Astrocyte (in vitro differentiated cells and primary cell): Measurements from ENCODE around the gene YIF1A. TPM values are rescaled to one million over a fixed set of nuclear protein-coding genes. Genes with fewer than 3 reads are reported as not detected.

Source experiments
- DNase-seq: peaks from one replicate; pipeline ENCODE4 v3.0.0-alpha.2; 2010; ENCODE audit warnings: low read depth
- FAIRE-seq: peaks from 2 replicates; lab custom pipeline; 2011; peaks lifted over from hg19 to GRCh38; lab: Jason Lieb, UNC
- H2AFZ ChIP-seq: 2 replicates; pipeline ENCODE4 v1.6.0; 2012; ENCODE audit warnings: low read depth, low read length, inconsistent platforms
- H3K27ac ChIP-seq: 2 replicates; pipeline ENCODE4 v1.5.1; 2011; ENCODE audit warnings: low read depth, low read length, inconsistent platforms
- H3K27me3 ChIP-seq: 2 replicates; pipeline ENCODE4 v1.6.0; 2011; ENCODE audit warnings: low read length, inconsistent platforms; ENCODE audit not compliant: insufficient read depth
- H3K36me3 ChIP-seq: 2 replicates; pipeline ENCODE4 v1.5.1; 2011; ENCODE audit warnings: low read length, inconsistent platforms; ENCODE audit not compliant: insufficient read depth
- H3K4me1 ChIP-seq: 2 replicates; pipeline ENCODE4 v1.5.1; 2011; ENCODE audit warnings: low read length, inconsistent platforms; ENCODE audit not compliant: insufficient read depth
- H3K4me2 ChIP-seq: 2 replicates; pipeline ENCODE4 v1.6.0; 2012; ENCODE audit warnings: low read length, inconsistent platforms
- H3K4me3 ChIP-seq: 2 replicates; pipeline ENCODE4 v1.5.1; 2011; ENCODE audit warnings: low read depth, mild to moderate bottlenecking, low read length, inconsistent platforms; ENCODE audit not compliant: insufficient read depth
- H3K79me2 ChIP-seq: 2 replicates; pipeline ENCODE4 v1.6.0; 2012; ENCODE audit warnings: mild to moderate bottlenecking, low read length, inconsistent platforms; ENCODE audit not compliant: insufficient read depth
- H3K9ac ChIP-seq: 2 replicates; pipeline ENCODE4 v1.6.0; 2012; ENCODE audit warnings: mild to moderate bottlenecking, low read length, inconsistent platforms
- H3K9me3 ChIP-seq: 2 replicates; pipeline ENCODE4 v1.5.1; 2012; ENCODE audit warnings: low read depth, mild to moderate bottlenecking, low read length, inconsistent platforms; ENCODE audit not compliant: insufficient read depth
- H4K20me1 ChIP-seq: 2 replicates; pipeline ENCODE4 v1.6.0; 2012; ENCODE audit warnings: low read length, inconsistent platforms; ENCODE audit not compliant: insufficient read depth
- H3K27ac Mint-ChIP-seq: one replicate; pipeline ENCODE4 v1.8.0; 2021; ENCODE audit warnings: mild to moderate bottlenecking, mixed read lengths; ENCODE audit not compliant: unreplicated experiment
- H3K27me3 Mint-ChIP-seq: one replicate; pipeline ENCODE4 v1.8.0; 2021; ENCODE audit warnings: low read depth, mixed read lengths; ENCODE audit not compliant: unreplicated experiment
- H3K36me3 Mint-ChIP-seq: one replicate; pipeline ENCODE4 v1.8.0; 2021; ENCODE audit warnings: low read depth, mixed read lengths; ENCODE audit not compliant: unreplicated experiment
- H3K4me1 Mint-ChIP-seq: one replicate; pipeline ENCODE4 v1.8.0; 2021; ENCODE audit warnings: low read depth, mixed read lengths; ENCODE audit not compliant: unreplicated experiment
- H3K4me3 Mint-ChIP-seq: one replicate; pipeline ENCODE4 v1.8.0; 2021; ENCODE audit warnings: mild to moderate bottlenecking, moderate library complexity, mixed read lengths; ENCODE audit not compliant: unreplicated experiment
- H3K9me3 Mint-ChIP-seq: one replicate; pipeline ENCODE4 v1.8.0; 2021; ENCODE audit warnings: mild to moderate bottlenecking, mixed read lengths; ENCODE audit not compliant: unreplicated experiment
- EZH2 ChIP-seq: IDR thresholded peaks from 2 replicates; pipeline ENCODE4 v1.6.1; 2012; ENCODE audit warnings: mild to moderate bottlenecking, low read length, inconsistent platforms; ENCODE audit not compliant: insufficient read depth
- total RNA-seq: library from RNA; stranded (reverse); gene quantifications from 2 replicates; pipeline ENCODE4 v1.2.1, GENCODE V29; 2021
- TF ChIP-seq, protein P1 (sequence below): IDR thresholded peaks from 2 replicates; pipeline ENCODE4 v1.5.1; 2011; ENCODE audit warnings: low read depth, mild to moderate bottlenecking, inconsistent platforms, low read length, moderate library complexity; ENCODE audit not compliant: insufficient read depth

Gene YIF1A
- total RNA-seq, 1 donor from 2014 or later, result 129 TPM

DNA sequence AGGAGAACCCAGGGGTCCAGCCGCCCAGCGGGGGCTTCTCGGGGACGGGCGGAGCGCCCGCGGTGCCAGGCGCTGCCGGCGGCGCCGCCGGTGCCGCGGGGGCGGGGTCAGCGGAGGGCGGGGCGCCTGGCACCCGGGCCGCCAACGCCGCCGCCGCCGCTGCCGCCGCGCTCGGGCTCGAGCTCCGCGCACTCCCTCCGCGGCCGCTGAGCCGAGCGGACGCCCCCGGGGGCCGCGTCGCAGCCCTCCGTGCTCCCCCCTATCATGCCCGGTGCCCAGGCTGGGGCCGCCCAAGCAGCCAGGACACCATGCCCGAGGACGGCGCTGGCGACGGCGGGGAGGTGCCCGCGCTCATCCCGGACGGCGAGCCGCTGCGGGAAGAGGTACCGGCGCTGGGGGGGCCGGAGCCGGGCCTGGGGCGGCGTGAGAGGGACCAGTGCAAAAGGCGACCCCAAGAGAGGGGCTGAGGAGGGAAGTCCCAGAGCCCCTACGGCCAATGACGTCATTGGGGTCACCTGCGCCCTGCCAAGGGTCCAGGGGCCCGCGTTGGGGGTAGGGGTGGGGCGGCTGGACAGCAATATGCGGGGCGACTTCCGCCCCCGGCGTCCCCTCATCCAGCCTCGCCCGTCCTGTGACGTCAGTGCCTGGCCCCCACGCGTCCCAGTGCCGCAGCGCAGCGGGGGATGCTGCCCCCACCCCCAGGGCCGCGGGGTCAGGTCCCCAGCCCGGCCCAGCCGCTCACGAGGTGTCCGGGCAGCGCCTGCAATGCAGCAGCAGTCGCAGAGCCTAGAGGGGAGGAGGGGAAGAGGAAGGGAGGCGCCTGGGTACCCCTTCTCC, 3.0 kb upstream of the YIF1A start, which contains the start of gene TMEM151A:
TMEM151A (plus strand) TSS at position 189 of the 837 bp plus-strand sequence; CDS start at position 309, 120 bp downstream.
- H3K27ac Mint-ChIP-seq, result no peak within 1 kb of the TSS
- Histone ChIP-seq H3K79me2 (peaks cover 18% of the 10 kb centered on the region), H3K4me1 (peaks cover 21% of the 10 kb centered on the region), H2AFZ (no peak within 1 kb of the TSS), H3K4me3 (no peak within 1 kb of the TSS), H4K20me1 (peaks cover 5% of the 10 kb centered on the region), H3K9ac (no peak within 1 kb of the TSS), H3K4me2 (peak within 1 kb of the TSS; percentile 54), H3K36me3 (peaks cover 2% of the 10 kb centered on the region), H3K9me3 (no peaks in the 10 kb centered on the region), H3K27ac (no peak within 1 kb of the TSS), H3K27me3 (peaks cover 24% of the 10 kb centered on the region)
- peak within 1 kb of the TSS; percentile 90 for H3K4me3 Mint-ChIP-seq
- H3K27me3 Mint-ChIP-seq, result peaks cover 29% of the 10 kb centered on the region
- peaks cover 13% of the 10 kb centered on the region for H3K4me1 Mint-ChIP-seq
- no peak for FAIRE-seq
- peak; percentile 87 for TF ChIP-seq EZH2
- TF ChIP-seq, protein P1, sequence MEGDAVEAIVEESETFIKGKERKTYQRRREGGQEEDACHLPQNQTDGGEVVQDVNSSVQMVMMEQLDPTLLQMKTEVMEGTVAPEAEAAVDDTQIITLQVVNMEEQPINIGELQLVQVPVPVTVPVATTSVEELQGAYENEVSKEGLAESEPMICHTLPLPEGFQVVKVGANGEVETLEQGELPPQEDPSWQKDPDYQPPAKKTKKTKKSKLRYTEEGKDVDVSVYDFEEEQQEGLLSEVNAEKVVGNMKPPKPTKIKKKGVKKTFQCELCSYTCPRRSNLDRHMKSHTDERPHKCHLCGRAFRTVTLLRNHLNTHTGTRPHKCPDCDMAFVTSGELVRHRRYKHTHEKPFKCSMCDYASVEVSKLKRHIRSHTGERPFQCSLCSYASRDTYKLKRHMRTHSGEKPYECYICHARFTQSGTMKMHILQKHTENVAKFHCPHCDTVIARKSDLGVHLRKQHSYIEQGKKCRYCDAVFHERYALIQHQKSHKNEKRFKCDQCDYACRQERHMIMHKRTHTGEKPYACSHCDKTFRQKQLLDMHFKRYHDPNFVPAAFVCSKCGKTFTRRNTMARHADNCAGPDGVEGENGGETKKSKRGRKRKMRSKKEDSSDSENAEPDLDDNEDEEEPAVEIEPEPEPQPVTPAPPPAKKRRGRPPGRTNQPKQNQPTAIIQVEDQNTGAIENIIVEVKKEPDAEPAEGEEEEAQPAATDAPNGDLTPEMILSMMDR, result no peak
- H3K36me3 Mint-ChIP-seq, result peaks cover 6% of the 10 kb centered on the region
- DNase-seq, result no peak
- H3K9me3 Mint-ChIP-seq, result no peaks in the 10 kb centered on the region

- H4K20me1 ChIP-seq, result peaks cover 11% of the 10 kb centered on the region
- H3K27me3 ChIP-seq, result peaks cover 22% of the 10 kb centered on the region
- FAIRE-seq (no peak), DNase-seq (no peak)
- peaks cover 25% of the 10 kb centered on the region for H3K79me2 ChIP-seq
- H3K4me3 Mint-ChIP-seq, result no peak overlapping the region
- H3K4me3 ChIP-seq, result no peak overlapping the region
- H3K4me2 ChIP-seq, result peak overlapping the region; percentile 54
- peaks cover 13% of the 10 kb centered on the region for H3K4me1 Mint-ChIP-seq
- H3K27ac ChIP-seq, result no peak overlapping the region
- peaks cover 25% of the 10 kb centered on the region for H3K27me3 Mint-ChIP-seq
- H3K4me1 ChIP-seq, result peaks cover 22% of the 10 kb centered on the region
- TF ChIP-seq, protein P1, result no peak
- TF ChIP-seq EZH2, result no peak
- H2AFZ ChIP-seq, result no peak overlapping the region
- H3K36me3 ChIP-seq, result peaks cover 7% of the 10 kb centered on the region
- H3K9me3 ChIP-seq, result no peaks in the 10 kb centered on the region
- no peak overlapping the region for H3K27ac Mint-ChIP-seq
- no peaks in the 10 kb centered on the region for H3K9me3 Mint-ChIP-seq
- H3K36me3 Mint-ChIP-seq, result peaks cover 6% of the 10 kb centered on the region
- H3K9ac ChIP-seq, result no peak overlapping the region
Observed at GRCh38 chr11:66291303-66291705, 2.4 kb upstream of the YIF1A start.

DNA sequence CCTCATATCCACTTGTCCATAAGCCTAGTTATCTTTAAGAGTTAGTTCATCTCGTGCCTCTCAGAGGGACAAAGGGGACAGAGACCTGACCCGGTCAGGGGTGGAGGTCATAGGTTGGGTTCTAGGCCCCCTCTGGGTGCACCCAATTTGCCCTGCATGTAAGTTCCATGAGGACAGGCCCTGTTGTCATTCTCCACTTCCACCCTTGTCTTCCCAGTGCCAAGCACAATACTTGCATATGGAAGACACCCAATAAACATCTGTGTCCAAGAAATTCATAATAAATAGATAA, 1.3 kb upstream of the YIF1A start:
- H3K9me3 ChIP-seq, result no peaks in the 10 kb centered on the region
- peaks cover 18% of the 10 kb centered on the region for H4K20me1 ChIP-seq
- no peak for TF ChIP-seq EZH2
- TF ChIP-seq, protein P1, result no peak
- Mint-ChIP-seq H3K36me3 (peaks cover 6% of the 10 kb centered on the region), H3K27ac (peak overlapping the region; percentile 55), H3K9me3 (no peaks in the 10 kb centered on the region), H3K27me3 (peaks cover 22% of the 10 kb centered on the region), H3K4me3 (peak overlapping the region; percentile 90), H3K4me1 (peaks cover 16% of the 10 kb centered on the region)
- peaks cover 22% of the 10 kb centered on the region for H3K27me3 ChIP-seq
- H3K9ac ChIP-seq, result no peak overlapping the region
- H3K27ac ChIP-seq, result no peak overlapping the region
- no peak for DNase-seq
- peaks cover 22% of the 10 kb centered on the region for H3K4me1 ChIP-seq
- H3K36me3 ChIP-seq, result peaks cover 7% of the 10 kb centered on the region
- FAIRE-seq, result no peak
- H3K4me2 ChIP-seq, result peak overlapping the region; percentile 87
- H3K4me3 ChIP-seq, result no peak overlapping the region
- H3K79me2 ChIP-seq, result peaks cover 35% of the 10 kb centered on the region
- no peak overlapping the region for H2AFZ ChIP-seq
